Natural killer cell (primary cell): Measurements from ENCODE around the gene CEMIP. TPM values are rescaled to one million over a fixed set of nuclear protein-coding genes. Genes with fewer than 3 reads are reported as not detected.

Experiments
- ATAC-seq, 3 donors: fragments of 150-1000 bp in 2 of 3; fragments of 200-7000 bp in 1 of 3; cut with Tn5 transposase; 1 replicate in 1 of 3; 2 replicates in 2 of 3; pipeline ENCODE4 v1.10.0; 2021; ENCODE audit warnings: mild to moderate bottlenecking in 2 of 3, moderate library complexity in 2 of 3
- DNase-seq, 2 donors: peaks; one replicate each; pipeline versions ENCODE4 v3.0.0 to v3.0.0-alpha.2; 2013 to 2021; ENCODE audit warnings: mixed read lengths in 1 of 2
- H3K27ac ChIP-seq: one replicate; pipeline ENCODE4 v1.5.1; 2013; ENCODE audit warnings: mild to moderate bottlenecking, low read length
- H3K27me3 ChIP-seq: one replicate; pipeline ENCODE4 v1.6.1; 2013; ENCODE audit warnings: low read length; ENCODE audit not compliant: control insufficient read depth, insufficient read depth
- H3K36me3 ChIP-seq: one replicate; pipeline ENCODE4 v1.6.1; 2013; ENCODE audit warnings: low read length; ENCODE audit not compliant: control insufficient read depth, insufficient read depth
- H3K4me1 ChIP-seq: one replicate; pipeline ENCODE4 v1.6.1; 2013; ENCODE audit warnings: low read length; ENCODE audit not compliant: control insufficient read depth, insufficient read depth
- H3K4me3 ChIP-seq: one replicate; pipeline ENCODE4 v1.5.1; 2013; ENCODE audit warnings: low read length
- H3K9me3 ChIP-seq: one replicate; pipeline ENCODE4 v1.6.1; 2013; ENCODE audit warnings: low read length; ENCODE audit not compliant: control insufficient read depth, insufficient read depth
- H3K27ac Mint-ChIP-seq, 2 donors: one replicate each; pipeline ENCODE4 v1.8.0; 2022; ENCODE audit warnings: mild to moderate bottlenecking in 2 of 2, mixed read lengths in 2 of 2, moderate library complexity in 1 of 2
- H3K27me3 Mint-ChIP-seq, 2 donors: one replicate each; pipeline ENCODE4 v1.8.0; 2022; ENCODE audit warnings: low read depth in 2 of 2, mixed read lengths in 2 of 2
- H3K36me3 Mint-ChIP-seq: one replicate; pipeline ENCODE4 v1.8.0; 2022; ENCODE audit warnings: mixed read lengths
- H3K4me1 Mint-ChIP-seq, 2 donors: one replicate each; pipeline ENCODE4 v1.8.0; 2022; ENCODE audit warnings: mixed read lengths in 2 of 2
- H3K4me3 Mint-ChIP-seq: one replicate; pipeline ENCODE4 v1.8.0; 2022; ENCODE audit warnings: mild to moderate bottlenecking, moderate library complexity, mixed read lengths
- H3K9me3 Mint-ChIP-seq, 2 donors: one replicate each; pipeline ENCODE4 v1.8.0; 2022; ENCODE audit warnings: mixed read lengths in 2 of 2
- WGBS: methylation state at CpG from one replicate; pipeline ENCODE4 v1.1.7; 2013; ENCODE audit warnings: missing lambda C conversion rate; ENCODE audit not compliant: insufficient coverage; 5-methylcytosine and 5-hydroxymethylcytosine counted together
- intact Hi-C: fragments of 100-400 bp; cut with micrococcal nuclease; formaldehyde crosslinking; loops from one replicate; pipeline ENCODE4 v1.14.2; 2022
- total RNA-seq, 4 donors: library from RNA; stranded (reverse); fragments of 120-200 nt in 1 of 4; gene quantifications; one replicate each; pipeline versions ENCODE4 v1.2.3 to v1.2.4, GENCODE V29; 2013 to 2022
- TF ChIP-seq, protein P1 (sequence below): fragments of 200-600 bp; IDR thresholded peaks from one replicate; pipeline ENCODE4 v1.8.0; 2022; ENCODE audit warnings: antibody characterized with exemption

CEMIP gene
- total RNA-seq, 3 donors from 2014 or later (not counting 1 experiment from before 2014, with no cell fraction given) = 0.07 to 0.82 TPM; not detected in 1

DNA sequence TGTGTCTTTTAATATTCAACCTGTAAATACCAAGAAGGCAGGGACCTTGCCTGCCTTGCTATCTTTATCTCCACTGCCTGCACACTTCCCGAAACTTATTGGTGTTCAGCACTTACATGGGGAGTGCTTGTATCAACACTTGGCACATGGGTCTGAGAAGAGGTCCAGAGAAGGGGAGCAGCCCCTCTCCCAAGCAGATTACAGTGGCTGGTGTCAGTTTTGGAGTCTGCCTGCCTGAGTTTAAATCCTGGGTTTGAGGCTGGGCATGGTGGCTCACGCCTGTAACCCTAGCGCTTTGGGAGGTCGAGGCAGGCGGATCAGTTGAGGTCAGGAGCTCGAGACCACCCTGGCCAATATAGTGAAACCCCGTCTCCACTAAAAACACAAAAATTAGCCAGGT lies 190.1 kb downstream of the CEMIP start:
- intact Hi-C loops = no loop called here
- Mint-ChIP-seq H3K36me3 (peaks cover 4% of the 10 kb centered on the region), H3K4me1 (peaks cover 20 to 25% of the 10 kb centered on the region in 2 donors), H3K27me3 (no peaks in the 10 kb centered on the region), H3K27ac (no peak overlapping the region), H3K4me3 (no peak overlapping the region), H3K9me3 (no peaks in the 10 kb centered on the region)
- 95% methylated on average over 7 of the region's 7 CpGs for WGBS
- Histone ChIP-seq H3K27ac (no peak overlapping the region), H3K4me3 (no peak overlapping the region), H3K27me3 (no peaks in the 10 kb centered on the region), H3K4me1 (no peaks in the 10 kb centered on the region), H3K9me3 (no peaks in the 10 kb centered on the region), H3K36me3 (peaks cover 6% of the 10 kb centered on the region)
- DNase-seq (no peak), ATAC-seq (no peak)
- TF ChIP-seq, protein P1, sequence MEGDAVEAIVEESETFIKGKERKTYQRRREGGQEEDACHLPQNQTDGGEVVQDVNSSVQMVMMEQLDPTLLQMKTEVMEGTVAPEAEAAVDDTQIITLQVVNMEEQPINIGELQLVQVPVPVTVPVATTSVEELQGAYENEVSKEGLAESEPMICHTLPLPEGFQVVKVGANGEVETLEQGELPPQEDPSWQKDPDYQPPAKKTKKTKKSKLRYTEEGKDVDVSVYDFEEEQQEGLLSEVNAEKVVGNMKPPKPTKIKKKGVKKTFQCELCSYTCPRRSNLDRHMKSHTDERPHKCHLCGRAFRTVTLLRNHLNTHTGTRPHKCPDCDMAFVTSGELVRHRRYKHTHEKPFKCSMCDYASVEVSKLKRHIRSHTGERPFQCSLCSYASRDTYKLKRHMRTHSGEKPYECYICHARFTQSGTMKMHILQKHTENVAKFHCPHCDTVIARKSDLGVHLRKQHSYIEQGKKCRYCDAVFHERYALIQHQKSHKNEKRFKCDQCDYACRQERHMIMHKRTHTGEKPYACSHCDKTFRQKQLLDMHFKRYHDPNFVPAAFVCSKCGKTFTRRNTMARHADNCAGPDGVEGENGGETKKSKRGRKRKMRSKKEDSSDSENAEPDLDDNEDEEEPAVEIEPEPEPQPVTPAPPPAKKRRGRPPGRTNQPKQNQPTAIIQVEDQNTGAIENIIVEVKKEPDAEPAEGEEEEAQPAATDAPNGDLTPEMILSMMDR = no peak

DNA sequence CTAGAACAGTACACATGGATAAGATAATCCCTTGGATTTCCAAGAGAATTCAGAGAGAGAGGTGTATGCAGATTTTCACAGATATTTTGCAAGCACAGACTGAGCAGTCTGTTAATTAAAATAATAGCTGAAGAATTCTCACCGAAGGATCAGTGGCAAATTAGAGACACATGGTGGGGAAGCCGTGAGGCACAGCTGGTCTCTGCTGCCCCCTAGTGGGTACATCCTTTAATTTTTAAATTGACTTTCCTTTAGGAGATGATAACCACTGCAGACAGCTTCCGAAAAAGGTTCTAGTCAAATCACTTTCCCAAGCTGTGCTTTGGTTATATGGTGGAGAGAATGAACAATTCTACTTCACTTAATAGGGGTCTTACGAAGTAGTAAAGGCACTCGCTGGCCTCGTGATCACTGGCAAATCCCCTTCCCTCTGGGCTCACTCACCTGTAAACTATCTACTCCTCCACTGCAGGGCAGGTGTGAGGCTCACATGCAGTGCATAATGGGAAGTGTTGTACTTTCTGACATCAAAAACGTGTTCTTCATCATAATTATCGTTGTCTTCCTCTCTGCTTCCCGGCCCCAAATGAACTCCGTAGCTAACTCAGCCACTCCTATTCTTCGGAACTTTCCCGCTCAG lies 191.0 kb downstream of the CEMIP start:
- intact Hi-C loops = loop anchor here (1.0 to 10.0 kb wide), 4 partner anchors 194 to 515 kb away; no protein-coding TSS in a partner anchor
- peaks cover 6% of the 10 kb centered on the region for H3K36me3 ChIP-seq
- H3K36me3 Mint-ChIP-seq = no peaks in the 10 kb centered on the region
- H3K27me3 Mint-ChIP-seq = no peaks in the 10 kb centered on the region
- ATAC-seq (peak; percentile 61 to 81 (median 76)), DNase-seq (peak; percentile 46 to 83)
- H3K27ac ChIP-seq = no peak overlapping the region
- 73% methylated on average over 11 of the region's 12 CpGs for WGBS
- H3K9me3 ChIP-seq = no peaks in the 10 kb centered on the region
- no peak overlapping the region for H3K4me3 ChIP-seq
- no peak overlapping the region for H3K27ac Mint-ChIP-seq
- H3K9me3 Mint-ChIP-seq = no peaks in the 10 kb centered on the region
- TF ChIP-seq, protein P1 = peak; percentile 94
- H3K4me3 Mint-ChIP-seq = no peak overlapping the region
- H3K4me1 Mint-ChIP-seq = peaks cover 25% of the 10 kb centered on the region in 2 donors
- peaks cover 3% of the 10 kb centered on the region for H3K4me1 ChIP-seq
- H3K27me3 ChIP-seq = no peaks in the 10 kb centered on the region

DNA sequence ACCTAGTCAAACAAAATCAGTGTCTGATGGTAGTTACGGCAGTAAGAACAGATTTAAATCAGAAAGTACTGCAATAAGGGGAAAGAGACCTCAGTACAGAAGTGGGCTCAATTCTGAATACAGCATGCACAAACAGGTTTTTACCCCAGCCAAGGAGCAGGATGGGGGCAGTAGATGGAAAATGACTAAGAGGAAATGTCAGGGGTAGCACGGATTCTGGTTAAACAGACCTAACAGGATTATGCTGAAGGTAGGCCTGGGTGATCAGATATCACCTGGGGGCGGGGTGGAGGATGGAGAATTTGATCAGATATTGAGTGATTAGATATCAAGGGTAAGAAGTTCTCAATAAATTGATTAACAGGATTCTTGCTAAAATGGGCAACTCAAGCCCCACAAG lies 191.5 kb downstream of the CEMIP start:
- intact Hi-C loops = loop anchor here (1.0 to 10.0 kb wide), 4 partner anchors 194 to 515 kb away; no protein-coding TSS in a partner anchor
- no peaks in the 10 kb centered on the region for H3K27me3 ChIP-seq
- TF ChIP-seq, protein P1 = no peak
- H3K4me3 ChIP-seq = no peak overlapping the region
- peaks cover 6% of the 10 kb centered on the region for H3K36me3 ChIP-seq
- 89% methylated on average over 3 of the region's 3 CpGs for WGBS
- ATAC-seq (no peak), DNase-seq (no peak)
- no peaks in the 10 kb centered on the region for H3K9me3 Mint-ChIP-seq
- H3K4me1 Mint-ChIP-seq = peaks cover 30% of the 10 kb centered on the region in 2 donors
- peaks cover 3% of the 10 kb centered on the region for H3K4me1 ChIP-seq
- no peak overlapping the region for H3K27ac ChIP-seq
- H3K4me3 Mint-ChIP-seq = no peak overlapping the region
- H3K36me3 Mint-ChIP-seq = no peaks in the 10 kb centered on the region
- H3K27ac Mint-ChIP-seq = no peak overlapping the region
- no peaks in the 10 kb centered on the region for H3K9me3 ChIP-seq
- H3K27me3 Mint-ChIP-seq = no peaks in the 10 kb centered on the region
